ENCODE data around the gene GAREM1.
A peak's percentile ranks its signal among the peaks of the same experiment; 100 is the strongest.

GAREM1 gene

GRCh38 chr18:32454593-32454992 lies 16.1 kb downstream of the GAREM1 start:
- no peaks in the 10 kb centered on the region for H3K4me1 ChIP-seq (ENCODE audit: control insufficient read depth, insufficient read depth, low read length)
- no peak overlapping the region for H3K4me2 ChIP-seq (ENCODE audit: low read length)
- H3K27me3 ChIP-seq (ENCODE audit: control insufficient read depth, insufficient read depth, low read length), result no peaks in the 10 kb centered on the region
- H3K9ac ChIP-seq (ENCODE audit: low read depth, low read length), result no peak overlapping the region
- no peak overlapping the region for H3K4me3 ChIP-seq (ENCODE audit: low read length)
- no peaks in the 10 kb centered on the region for H3K36me3 ChIP-seq (ENCODE audit: insufficient read depth, low read length)
- no peaks in the 10 kb centered on the region for H3K9me3 ChIP-seq (replicated peaks; ENCODE audit: low read length)

GRCh38 chr18:32450874-32451273 lies 19.8 kb downstream of the GAREM1 start:
- no peak overlapping the region for H3K9ac ChIP-seq (ENCODE audit: low read depth, low read length)

GRCh38 chr18:32450026-32450691 lies 20.5 kb downstream of the GAREM1 start:
- Histone ChIP-seq H3K9ac (ENCODE audit: low read depth, low read length) (no peak overlapping the region), H3K4me2 (ENCODE audit: low read length) (no peak overlapping the region), H3K4me3 (ENCODE audit: low read length) (no peak overlapping the region), H3K27me3 (ENCODE audit: control insufficient read depth, insufficient read depth, low read length) (no peaks in the 10 kb centered on the region), H3K4me1 (ENCODE audit: control insufficient read depth, insufficient read depth, low read length) (no peaks in the 10 kb centered on the region), H3K9me3 (replicated peaks; ENCODE audit: low read length) (no peaks in the 10 kb centered on the region), H3K36me3 (ENCODE audit: insufficient read depth, low read length) (no peaks in the 10 kb centered on the region)

More at GRCh38 chr18:32450874-32451273, 19.8 kb downstream of the GAREM1 start:
- no peaks in the 10 kb centered on the region for H3K27me3 ChIP-seq (ENCODE audit: control insufficient read depth, insufficient read depth, low read length)
- H3K4me3 ChIP-seq (ENCODE audit: low read length), result no peak overlapping the region
- no peak overlapping the region for H3K4me2 ChIP-seq (ENCODE audit: low read length)
- no peaks in the 10 kb centered on the region for H3K36me3 ChIP-seq (ENCODE audit: insufficient read depth, low read length)
- H3K4me1 ChIP-seq (ENCODE audit: control insufficient read depth, insufficient read depth, low read length), result no peaks in the 10 kb centered on the region
- no peaks in the 10 kb centered on the region for H3K9me3 ChIP-seq (replicated peaks; ENCODE audit: low read length)

GRCh38 chr18:32446780-32447179 lies 23.9 kb downstream of the GAREM1 start:
- H3K4me3 ChIP-seq (ENCODE audit: low read length), result no peak overlapping the region
- H3K4me1 ChIP-seq (ENCODE audit: control insufficient read depth, insufficient read depth, low read length), result peaks cover 4% of the 10 kb centered on the region
- H3K27me3 ChIP-seq (ENCODE audit: control insufficient read depth, insufficient read depth, low read length), result no peaks in the 10 kb centered on the region
- H3K9ac ChIP-seq (ENCODE audit: low read depth, low read length), result no peak overlapping the region
- no peak overlapping the region for H3K4me2 ChIP-seq (ENCODE audit: low read length)
- H3K36me3 ChIP-seq (ENCODE audit: insufficient read depth, low read length), result no peaks in the 10 kb centered on the region
- H3K9me3 ChIP-seq (replicated peaks; ENCODE audit: low read length), result no peaks in the 10 kb centered on the region

- peaks cover 7% of the 10 kb centered on the region for H3K4me1 ChIP-seq (ENCODE audit: control insufficient read depth, insufficient read depth, low read length)
- no peaks in the 10 kb centered on the region for H3K36me3 ChIP-seq (ENCODE audit: insufficient read depth, low read length)
- H3K4me3 ChIP-seq (ENCODE audit: low read length), result no peak overlapping the region
- H3K9me3 ChIP-seq (replicated peaks; ENCODE audit: low read length), result no peaks in the 10 kb centered on the region
- H3K9ac ChIP-seq (ENCODE audit: low read depth, low read length), result no peak overlapping the region
- no peak overlapping the region for H3K4me2 ChIP-seq (ENCODE audit: low read length)
- no peaks in the 10 kb centered on the region for H3K27me3 ChIP-seq (ENCODE audit: control insufficient read depth, insufficient read depth, low read length)
Measured at GRCh38 chr18:32445846-32446245, 24.8 kb downstream of the GAREM1 start.

GRCh38 chr18:32443706-32444215 lies 26.9 kb downstream of the GAREM1 start:
- Histone ChIP-seq H3K27me3 (ENCODE audit: control insufficient read depth, insufficient read depth, low read length) (no peaks in the 10 kb centered on the region), H3K9ac (ENCODE audit: low read depth, low read length) (no peak overlapping the region), H3K9me3 (replicated peaks; ENCODE audit: low read length) (no peaks in the 10 kb centered on the region), H3K4me3 (ENCODE audit: low read length) (no peak overlapping the region), H3K4me1 (ENCODE audit: control insufficient read depth, insufficient read depth, low read length) (peaks cover 7% of the 10 kb centered on the region), H3K4me2 (ENCODE audit: low read length) (no peak overlapping the region), H3K36me3 (ENCODE audit: insufficient read depth, low read length) (no peaks in the 10 kb centered on the region)

- Histone ChIP-seq H3K4me3 (ENCODE audit: low read length) (no peak overlapping the region), H3K36me3 (ENCODE audit: insufficient read depth, low read length) (no peaks in the 10 kb centered on the region), H3K9ac (ENCODE audit: low read depth, low read length) (no peak overlapping the region), H3K27me3 (ENCODE audit: control insufficient read depth, insufficient read depth, low read length) (no peaks in the 10 kb centered on the region), H3K4me2 (ENCODE audit: low read length) (no peak overlapping the region), H3K4me1 (ENCODE audit: control insufficient read depth, insufficient read depth, low read length) (peaks cover 7% of the 10 kb centered on the region), H3K9me3 (replicated peaks; ENCODE audit: low read length) (no peaks in the 10 kb centered on the region)
Measured at GRCh38 chr18:32443033-32443705, 27.5 kb downstream of the GAREM1 start.

GRCh38 chr18:32442575-32442974 lies 28.1 kb downstream of the GAREM1 start:
- H3K27me3 ChIP-seq (ENCODE audit: control insufficient read depth, insufficient read depth, low read length), result no peaks in the 10 kb centered on the region

GRCh38 chr18:32441533-32441932 lies 29.1 kb downstream of the GAREM1 start:
- peak overlapping the region; percentile 61 for H3K4me2 ChIP-seq (ENCODE audit: low read length)

More at GRCh38 chr18:32442575-32442974, 28.1 kb downstream of the GAREM1 start:
- Histone ChIP-seq H3K36me3 (ENCODE audit: insufficient read depth, low read length) (no peaks in the 10 kb centered on the region), H3K9ac (ENCODE audit: low read depth, low read length) (no peak overlapping the region), H3K9me3 (replicated peaks; ENCODE audit: low read length) (no peaks in the 10 kb centered on the region), H3K4me1 (ENCODE audit: control insufficient read depth, insufficient read depth, low read length) (peaks cover 7% of the 10 kb centered on the region), H3K4me3 (ENCODE audit: low read length) (no peak overlapping the region), H3K4me2 (ENCODE audit: low read length) (no peak overlapping the region)

GRCh38 chr18:32440518-32440917 lies 30.2 kb downstream of the GAREM1 start:
- Histone ChIP-seq H3K9ac (ENCODE audit: low read depth, low read length) (no peak overlapping the region), H3K36me3 (ENCODE audit: insufficient read depth, low read length) (no peaks in the 10 kb centered on the region), H3K4me3 (ENCODE audit: low read length) (no peak overlapping the region), H3K27me3 (ENCODE audit: control insufficient read depth, insufficient read depth, low read length) (no peaks in the 10 kb centered on the region), H3K4me2 (ENCODE audit: low read length) (no peak overlapping the region), H3K4me1 (ENCODE audit: control insufficient read depth, insufficient read depth, low read length) (peaks cover 7% of the 10 kb centered on the region), H3K9me3 (replicated peaks; ENCODE audit: low read length) (no peaks in the 10 kb centered on the region)

More at GRCh38 chr18:32441533-32441932, 29.1 kb downstream of the GAREM1 start:
- H3K27me3 ChIP-seq (ENCODE audit: control insufficient read depth, insufficient read depth, low read length), result no peaks in the 10 kb centered on the region
- H3K36me3 ChIP-seq (ENCODE audit: insufficient read depth, low read length), result no peaks in the 10 kb centered on the region
- peak overlapping the region; percentile 11 for H3K4me3 ChIP-seq (ENCODE audit: low read length)
- H3K9ac ChIP-seq (ENCODE audit: low read depth, low read length), result no peak overlapping the region
- no peaks in the 10 kb centered on the region for H3K9me3 ChIP-seq (replicated peaks; ENCODE audit: low read length)
- peaks cover 7% of the 10 kb centered on the region for H3K4me1 ChIP-seq (ENCODE audit: control insufficient read depth, insufficient read depth, low read length)

- Histone ChIP-seq H3K9me3 (replicated peaks; ENCODE audit: low read length) (no peaks in the 10 kb centered on the region), H3K4me3 (ENCODE audit: low read length) (no peak overlapping the region), H3K4me1 (ENCODE audit: control insufficient read depth, insufficient read depth, low read length) (peaks cover 7% of the 10 kb centered on the region), H3K4me2 (ENCODE audit: low read length) (no peak overlapping the region), H3K27me3 (ENCODE audit: control insufficient read depth, insufficient read depth, low read length) (no peaks in the 10 kb centered on the region), H3K36me3 (ENCODE audit: insufficient read depth, low read length) (no peaks in the 10 kb centered on the region), H3K9ac (ENCODE audit: low read depth, low read length) (no peak overlapping the region)
Measured at GRCh38 chr18:32439802-32440201, 30.9 kb downstream of the GAREM1 start.
